ENCODE data around the gene INSL3.

Gene INSL3

DNA sequence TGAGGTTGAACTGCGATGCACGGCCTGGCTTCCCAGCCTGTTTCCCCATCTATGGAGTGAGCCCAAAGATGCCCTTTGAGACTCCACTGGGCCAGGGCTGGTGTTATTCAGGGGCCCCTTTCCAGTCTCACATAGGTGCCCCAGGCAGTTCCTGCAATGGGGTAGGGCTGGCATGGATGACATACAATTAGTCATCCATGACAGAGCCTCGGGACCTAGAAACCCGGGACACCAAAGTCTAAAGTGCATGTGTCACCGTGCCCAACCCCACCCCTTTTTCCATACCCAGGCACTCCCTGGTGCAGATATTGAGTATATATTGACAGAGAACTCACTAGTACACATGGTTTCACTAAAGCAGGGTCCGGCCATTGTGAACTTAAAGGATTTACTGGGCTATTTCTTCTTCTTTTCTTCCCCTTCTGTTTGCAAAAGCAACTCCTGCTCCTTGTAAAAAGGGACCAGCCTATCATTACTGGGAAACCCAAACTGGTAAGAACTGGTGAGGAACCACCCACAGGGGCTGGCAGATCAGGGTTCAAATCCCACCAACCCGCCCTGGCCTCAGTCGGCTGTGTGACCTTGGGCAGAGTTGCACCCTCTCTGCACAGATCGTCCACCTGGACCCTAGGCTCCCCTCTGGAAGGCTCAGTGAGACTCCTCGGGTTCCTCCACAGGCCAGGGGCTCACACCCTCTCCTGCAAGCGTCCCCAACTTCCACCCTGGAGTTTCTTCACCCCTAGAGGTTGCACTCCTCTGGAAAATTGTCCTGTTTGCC is 23.7 kb downstream of the INSL3 start:
- Histone ChIP-seq H3K27ac (no peak overlapping the region), H3K4me3 (no peak overlapping the region), H3K4me2 (peak overlapping the region in 4 of 11 experiments; percentile 15 to 55 (median 50); a peak in 7 of 22 replicates)

GRCh38 chr19:17796838-17797423 is 24.4 kb downstream of the INSL3 start:
- Histone ChIP-seq H3K9me3 (replicated peaks in 1 of 11) (no peaks in the 10 kb centered on the region), H3K9ac (no peak overlapping the region), H3K27me3 (peaks cover 30 to 42% (median 35%) of the 10 kb centered on the region in 11 experiments), H3K36me3 (no peaks in the 10 kb centered on the region), H3K4me1 (peaks cover 9 to 36% (median 12%) of the 10 kb centered on the region in 10 experiments), H3K4me3 (no peak overlapping the region), H3K27ac (no peak overlapping the region), H4K20me1 (no peaks in the 10 kb centered on the region), H3K4me2 (peak overlapping the region in 4 of 11 experiments; percentile 15 to 55 (median 50); a peak in 7 of 22 replicates)
- TF ChIP-seq Cebpa-rat (IDR thresholded peaks at IDR 0.05) = no peak

More for the DNA sequence above, 23.7 kb downstream of the INSL3 start:
- H4K20me1 ChIP-seq = no peaks in the 10 kb centered on the region
- no peaks in the 10 kb centered on the region for H3K36me3 ChIP-seq
- H3K4me1 ChIP-seq = peaks cover 6 to 43% (median 12%) of the 10 kb centered on the region in 10 experiments; a peak in 16 of 20 replicates
- TF ChIP-seq Cebpa-rat (IDR thresholded peaks at IDR 0.05) = no peak
- H3K9ac ChIP-seq = peak overlapping the region in 1 of 11 experiments; percentile 21; a peak in 2 of 22 replicates
- H3K9me3 ChIP-seq (replicated peaks in 1 of 11) = no peaks in the 10 kb centered on the region
- H3K27me3 ChIP-seq = peaks cover 30 to 42% (median 35%) of the 10 kb centered on the region in 11 experiments

- H3K27me3 ChIP-seq = peaks cover 30 to 42% (median 35%) of the 10 kb centered on the region in 11 experiments
- H3K4me3 ChIP-seq = no peak overlapping the region
- TF ChIP-seq Cebpa-rat (IDR thresholded peaks at IDR 0.05) = no peak
- peaks cover 16 to 40% (median 19%) of the 10 kb centered on the region in 10 experiments for H3K4me1 ChIP-seq
- H3K9ac ChIP-seq = peak overlapping the region in 1 of 11 experiments; percentile 41; a peak in 1 of 22 replicates
- H3K9me3 ChIP-seq (replicated peaks in 1 of 11) = no peaks in the 10 kb centered on the region
- H3K27ac ChIP-seq = no peak overlapping the region
- H4K20me1 ChIP-seq = no peaks in the 10 kb centered on the region; a peak in 1 of 22 replicates
- peak overlapping the region in 3 of 11 experiments; percentile 18 to 39 (median 35); a peak in 4 of 22 replicates for H3K4me2 ChIP-seq
- no peaks in the 10 kb centered on the region for H3K36me3 ChIP-seq
These were observed 25.1 kb downstream of the INSL3 start for GRCh38 chr19:17796013-17796837.

- no peak overlapping the region for H3K27ac ChIP-seq
- peak overlapping the region in 5 of 11 experiments; percentile 55 to 73 (median 65); a peak in 7 of 22 replicates for H3K4me2 ChIP-seq
- H3K9me3 ChIP-seq (replicated peaks in 1 of 11) = no peaks in the 10 kb centered on the region
- peaks cover 0 to 4% (median 0%) of the 10 kb centered on the region in 11 experiments; a peak in 3 of 22 replicates for H4K20me1 ChIP-seq
- no peaks in the 10 kb centered on the region for H3K36me3 ChIP-seq
- H3K9ac ChIP-seq = peak overlapping the region in 2 of 11 experiments; percentile 11 to 49; a peak in 2 of 22 replicates
- peaks cover 30 to 42% (median 35%) of the 10 kb centered on the region in 11 experiments for H3K27me3 ChIP-seq
- H3K4me1 ChIP-seq = peaks cover 23 to 47% (median 26%) of the 10 kb centered on the region in 10 experiments
- no peak overlapping the region for H3K4me3 ChIP-seq
- no peak for TF ChIP-seq Cebpa-rat (IDR thresholded peaks at IDR 0.05)
These were observed 25.8 kb downstream of the INSL3 start for GRCh38 chr19:17795495-17795856.

DNA sequence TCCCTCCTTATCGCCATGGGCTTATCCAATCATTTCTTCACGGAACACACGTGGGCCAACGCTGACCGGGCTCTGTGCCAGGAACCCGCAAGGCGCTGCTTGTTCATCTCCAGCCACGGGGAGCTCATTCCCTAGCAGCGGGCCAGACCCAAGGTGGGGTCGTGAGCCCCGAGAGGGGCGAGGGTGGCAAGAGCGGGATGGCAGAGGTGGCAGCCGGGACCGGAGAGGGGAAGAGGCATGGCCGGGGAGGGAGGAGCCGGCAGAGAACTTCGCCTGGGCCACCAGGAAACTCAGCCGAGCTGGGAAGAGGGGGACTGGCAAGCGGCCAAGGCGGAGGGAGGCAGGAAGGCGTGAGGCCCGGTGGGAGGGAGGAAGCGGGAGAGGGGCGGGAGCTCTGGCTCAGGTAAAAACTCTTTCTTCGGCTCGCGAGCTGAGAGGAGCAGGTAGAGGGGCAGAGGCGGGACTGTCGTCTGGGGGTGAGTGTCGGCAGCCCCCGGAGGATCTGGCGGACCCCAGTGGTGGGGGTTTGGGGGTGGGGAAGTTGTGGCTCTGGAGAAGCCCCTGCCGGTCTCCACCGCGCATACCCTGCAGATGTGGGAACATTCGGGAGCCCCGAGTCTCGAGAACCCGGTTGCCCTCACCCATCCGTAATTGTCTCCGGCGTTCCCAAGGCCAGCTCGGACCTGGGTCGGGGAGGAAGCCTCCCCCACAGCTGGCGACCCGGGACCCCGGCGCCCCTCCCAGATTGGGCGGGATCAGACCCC is 26.4 kb downstream of the INSL3 start, which contains the start of gene B3GNT3:
TSS of gene B3GNT3 (plus strand) at position 408 of the 764 bp plus-strand sequence. CDS start 12,670 bp downstream, outside the sequence.
- H3K27ac ChIP-seq = no peak within 1 kb of the TSS
- peak within 1 kb of the TSS in 6 of 10 experiments; percentile 14 to 40 (median 25); a peak in 9 of 20 replicates for H3K4me3 ChIP-seq
- H4K20me1 ChIP-seq = peaks cover 0 to 6% (median 0%) of the 10 kb centered on the region in 11 experiments; a peak in 3 of 22 replicates
- H3K36me3 ChIP-seq = no peaks in the 10 kb centered on the region
- TF ChIP-seq Cebpa-rat (IDR thresholded peaks at IDR 0.05) = no peak
- peak within 1 kb of the TSS; percentile 3 to 73 (median 32); a peak in 13 of 22 replicates for H3K4me2 ChIP-seq
- peaks cover 24 to 52% (median 32%) of the 10 kb centered on the region in 10 experiments for H3K4me1 ChIP-seq
- H3K9ac ChIP-seq = peak within 1 kb of the TSS in 3 of 11 experiments; percentile 11 to 49 (median 14); a peak in 3 of 22 replicates
- no peaks in the 10 kb centered on the region for H3K9me3 ChIP-seq (replicated peaks in 1 of 11)
- H3K27me3 ChIP-seq = peaks cover 30 to 42% (median 35%) of the 10 kb centered on the region in 11 experiments

DNA sequence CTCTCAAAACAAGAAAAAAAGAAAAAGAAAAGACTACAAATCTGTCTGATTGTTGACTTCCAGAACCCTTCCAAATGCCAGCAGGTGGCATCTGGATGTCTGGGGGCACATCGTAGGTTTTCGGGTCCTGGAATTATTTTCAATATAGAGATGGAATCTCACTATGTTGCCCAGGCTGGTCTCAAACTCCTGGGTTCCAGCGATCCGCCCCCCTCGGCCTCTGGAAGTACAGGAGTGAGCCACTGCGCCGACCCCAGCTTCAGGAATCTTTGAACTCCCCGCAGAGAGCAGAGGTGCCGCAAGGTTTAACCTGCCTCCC is 26.9 kb downstream of the INSL3 start:
- H3K9ac ChIP-seq = peak overlapping the region in 1 of 11 experiments; percentile 11; a peak in 1 of 22 replicates
- peaks cover 30 to 42% (median 35%) of the 10 kb centered on the region in 11 experiments for H3K27me3 ChIP-seq

DNA sequence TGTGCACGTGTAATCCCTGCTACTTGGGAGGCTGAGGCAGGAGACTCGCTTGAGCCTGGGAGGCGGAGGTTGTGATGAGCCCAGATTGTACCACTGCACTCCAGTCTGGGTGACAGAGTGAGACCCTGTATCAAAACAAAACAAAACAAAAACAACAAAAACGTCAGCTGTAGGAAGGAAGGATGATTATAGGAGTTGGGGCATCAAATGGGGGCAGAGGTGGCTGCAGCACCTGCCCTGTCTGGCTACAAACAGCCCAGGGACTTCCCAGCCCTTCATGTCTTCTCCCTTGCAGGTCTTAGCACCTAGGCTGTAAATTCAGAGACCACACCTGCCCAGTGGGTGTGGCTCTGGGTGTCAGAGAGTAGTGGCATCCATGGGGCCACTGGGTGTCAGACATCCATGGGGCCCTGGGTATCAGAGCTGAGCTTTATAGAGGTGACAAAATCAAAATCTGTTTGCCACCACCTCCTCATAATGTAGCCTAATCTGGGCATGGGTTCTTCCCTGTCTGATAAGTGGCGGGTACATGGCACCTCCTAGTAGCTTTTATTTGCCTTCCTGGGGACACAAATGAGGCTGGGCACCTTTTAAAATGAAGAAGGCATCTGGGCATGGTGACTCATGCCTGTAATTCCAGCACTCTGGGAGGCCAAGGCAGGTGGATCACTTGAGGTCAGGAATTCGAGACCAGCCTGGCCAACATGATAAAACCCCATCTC is 31.1 kb downstream of the INSL3 start:
- Histone ChIP-seq H3K36me3 (peaks cover 14 to 43% (median 36%) of the 10 kb centered on the region in 11 experiments), H3K4me2 (peak overlapping the region in 5 of 11 experiments; percentile 62 to 80 (median 72); a peak in 4 of 22 replicates), H3K27me3 (peaks cover 18 to 21% (median 20%) of the 10 kb centered on the region in 11 experiments), H3K4me3 (no peak overlapping the region), H3K9me3 (replicated peaks in 1 of 11) (no peaks in the 10 kb centered on the region), H3K27ac (no peak overlapping the region), H3K9ac (no peak overlapping the region), H4K20me1 (peaks cover 0 to 17% (median 0%) of the 10 kb centered on the region in 11 experiments; a peak in 3 of 22 replicates), H3K4me1 (peaks cover 22 to 30% (median 28%) of the 10 kb centered on the region in 10 experiments)
- TF ChIP-seq Cebpa-rat (IDR thresholded peaks at IDR 0.05) = no peak

More for the DNA sequence above, 26.9 kb downstream of the INSL3 start:
- Histone ChIP-seq H3K4me2 (peak overlapping the region in 6 of 11 experiments; percentile 3 to 73 (median 62); a peak in 8 of 22 replicates), H4K20me1 (peaks cover 0 to 10% (median 0%) of the 10 kb centered on the region in 11 experiments; a peak in 3 of 22 replicates), H3K4me3 (peak overlapping the region in 4 of 10 experiments; percentile 14 to 36 (median 24); a peak in 3 of 20 replicates), H3K4me1 (peaks cover 24 to 52% (median 32%) of the 10 kb centered on the region in 10 experiments), H3K9me3 (replicated peaks in 1 of 11) (no peaks in the 10 kb centered on the region), H3K27ac (no peak overlapping the region), H3K36me3 (peaks cover 0 to 4% (median 1%) of the 10 kb centered on the region in 11 experiments; a peak in 11 of 22 replicates)
- TF ChIP-seq Cebpa-rat (IDR thresholded peaks at IDR 0.05) = no peak
